Stimulated activated naive CD8-positive, alpha-beta T cell treated with anti-CD3 and anti-CD28 coated beads, Interleukin-15, Interleukin-2, amounts not matched to agents 100 ng/mL and 50 ng/mL, for 24 hours (primary cell): Measurements from ENCODE around the gene PARP9.
"Not testable (repeated sequence)": the region's sequence is repeated elsewhere in the genome, so short reads cannot be mapped to it uniquely, and the experiment has no call there.

Experiments used
- H3K27ac Mint-ChIP-seq: one replicate; pipeline ENCODE4 v1.8.0; 2021; ENCODE audit warnings: mild to moderate bottlenecking, mixed read lengths
- H3K27me3 Mint-ChIP-seq: one replicate; pipeline ENCODE4 v1.8.0; 2021; ENCODE audit warnings: mixed read lengths
- H3K36me3 Mint-ChIP-seq: one replicate; pipeline ENCODE4 v1.8.0; 2021; ENCODE audit warnings: low read depth, mixed read lengths
- H3K4me1 Mint-ChIP-seq: one replicate; pipeline ENCODE4 v1.8.0; 2021; ENCODE audit warnings: low read depth, mixed read lengths
- H3K4me3 Mint-ChIP-seq: one replicate; pipeline ENCODE4 v1.8.0; 2021; ENCODE audit warnings: mild to moderate bottlenecking, mixed read lengths
- H3K9me3 Mint-ChIP-seq: one replicate; pipeline ENCODE4 v1.8.0; 2021; ENCODE audit warnings: mixed read lengths

The PARP9 gene

DNA sequence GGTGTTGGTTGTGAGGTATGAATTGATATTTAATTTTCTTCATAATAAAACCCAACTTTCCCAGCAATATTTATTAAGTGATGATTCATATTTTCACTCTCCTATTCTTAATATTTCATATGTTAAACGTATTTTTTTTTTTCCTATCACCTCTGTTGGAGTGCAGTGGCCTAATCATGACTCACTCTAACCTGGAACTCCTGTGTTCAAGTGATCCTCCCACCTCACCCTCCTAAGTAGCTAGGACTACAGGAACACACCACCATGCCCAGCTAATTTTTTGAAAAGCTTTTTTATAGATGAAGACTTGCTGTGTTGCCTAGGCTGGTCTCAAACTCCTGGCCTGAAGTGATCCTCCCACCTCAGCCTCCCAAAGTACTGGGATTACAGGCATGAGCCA is 22.0 kb upstream of the PARP9 start:
- peaks cover 57% of the 10 kb centered on the region for H3K36me3 Mint-ChIP-seq
- H3K9me3 Mint-ChIP-seq: peaks cover 16% of the 10 kb centered on the region
- H3K27me3 Mint-ChIP-seq: no peaks in the 10 kb centered on the region
- no peak overlapping the region for H3K4me3 Mint-ChIP-seq
- H3K4me1 Mint-ChIP-seq: peaks cover 73% of the 10 kb centered on the region
- peak overlapping the region; percentile 2 for H3K27ac Mint-ChIP-seq

GRCh38 chr3:122582390-122582789 is 18.3 kb upstream of the PARP9 start:
- peaks cover 16% of the 10 kb centered on the region for H3K9me3 Mint-ChIP-seq
- no peak overlapping the region for H3K4me3 Mint-ChIP-seq
- no peak overlapping the region for H3K27ac Mint-ChIP-seq
- peaks cover 73% of the 10 kb centered on the region for H3K4me1 Mint-ChIP-seq
- peaks cover 51% of the 10 kb centered on the region for H3K36me3 Mint-ChIP-seq
- no peaks in the 10 kb centered on the region for H3K27me3 Mint-ChIP-seq

DNA sequence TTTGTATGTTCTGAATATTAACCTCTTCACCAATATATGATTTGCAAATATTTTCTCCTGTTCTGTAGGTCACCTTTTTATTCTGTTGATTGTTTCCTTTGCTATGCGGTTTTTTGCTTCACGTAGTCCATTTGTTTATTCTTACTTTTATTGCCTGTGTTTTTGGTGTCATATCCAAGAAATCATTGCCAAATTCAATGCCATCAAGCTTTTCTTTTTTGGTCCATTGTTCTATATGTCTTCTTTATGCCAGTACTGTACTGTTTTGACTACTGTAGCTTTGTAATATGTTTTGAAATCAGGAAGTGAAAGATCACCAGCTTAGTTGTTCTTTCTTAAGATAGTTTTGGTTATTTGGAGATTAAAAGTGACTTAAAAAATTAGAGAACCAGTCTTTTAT is 17.5 kb upstream of the PARP9 start:
- H3K4me1 Mint-ChIP-seq: peaks cover 73% of the 10 kb centered on the region
- H3K27me3 Mint-ChIP-seq: no peaks in the 10 kb centered on the region
- peaks cover 46% of the 10 kb centered on the region for H3K36me3 Mint-ChIP-seq
- H3K4me3 Mint-ChIP-seq: no peak overlapping the region
- no peak overlapping the region for H3K27ac Mint-ChIP-seq
- H3K9me3 Mint-ChIP-seq: peaks cover 16% of the 10 kb centered on the region

DNA sequence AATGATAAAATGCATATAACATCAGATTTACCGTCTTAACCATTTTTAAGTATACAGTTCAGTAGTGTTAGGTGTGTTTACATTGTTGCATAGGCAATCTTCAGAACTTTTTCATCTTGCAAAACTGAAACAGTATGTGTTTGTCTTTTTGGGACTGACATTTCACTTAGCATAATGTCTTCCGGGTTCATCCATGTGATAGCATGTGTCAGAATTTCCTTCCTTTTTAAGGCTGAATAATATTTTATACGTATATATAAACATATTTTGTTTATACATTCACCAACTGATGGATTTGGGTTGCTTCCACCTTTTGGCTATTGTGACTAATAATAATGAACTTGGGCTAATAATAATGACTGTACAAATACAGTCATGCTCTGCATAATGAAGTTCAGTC is 16.4 kb upstream of the PARP9 start:
- H3K4me1 Mint-ChIP-seq: peaks cover 73% of the 10 kb centered on the region
- H3K27me3 Mint-ChIP-seq: no peaks in the 10 kb centered on the region
- peaks cover 16% of the 10 kb centered on the region for H3K9me3 Mint-ChIP-seq
- no peak overlapping the region for H3K27ac Mint-ChIP-seq
- H3K36me3 Mint-ChIP-seq: peaks cover 45% of the 10 kb centered on the region
- no peak overlapping the region for H3K4me3 Mint-ChIP-seq

- H3K36me3 Mint-ChIP-seq: peaks cover 46% of the 10 kb centered on the region
- peak overlapping the region; percentile 99 for H3K27ac Mint-ChIP-seq
- H3K4me1 Mint-ChIP-seq: peaks cover 78% of the 10 kb centered on the region
Observed at GRCh38 chr3:122578069-122578740, 14.1 kb upstream of the PARP9 start.

DNA sequence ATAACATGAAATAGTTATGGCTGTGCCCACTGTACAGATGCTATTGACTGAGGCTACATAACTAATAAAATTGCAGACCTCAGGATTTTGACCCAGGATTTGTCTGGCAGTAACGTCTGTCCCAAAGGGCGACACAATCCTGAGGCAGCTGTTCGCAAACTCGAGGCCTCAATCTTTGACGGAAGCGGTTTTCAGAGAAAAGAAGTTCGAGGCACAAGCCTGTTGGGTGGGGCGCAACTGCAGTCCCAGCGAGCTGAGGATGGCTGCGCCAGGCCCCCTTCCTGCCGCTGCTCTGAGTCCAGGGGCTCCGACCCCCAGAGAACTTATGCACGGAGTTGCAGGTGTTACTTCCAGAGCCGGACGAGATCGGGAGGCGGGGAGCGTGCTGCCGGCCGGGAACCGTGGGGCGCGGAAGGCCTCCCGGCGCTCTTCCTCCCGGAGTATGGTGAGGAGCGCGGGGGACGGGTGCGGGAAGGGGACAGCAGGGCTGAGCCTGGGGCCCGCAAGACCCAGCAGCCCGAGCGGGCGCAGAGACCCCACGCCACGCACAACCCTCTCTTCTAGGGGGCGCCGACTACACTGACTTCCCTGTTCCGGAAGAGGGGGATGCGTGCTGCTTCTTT is 13.4 kb upstream of the PARP9 start, which contains the start of gene PARP15:
Gene PARP15 (plus strand): TSS at position 242 of the 623 bp plus-strand sequence. CDS start 18 bp downstream, at position 260.
- Mint-ChIP-seq H3K36me3 (peaks cover 47% of the 10 kb centered on the region), H3K27ac (peak within 1 kb of the TSS; percentile 99), H3K4me3 (peak within 1 kb of the TSS; percentile 99), H3K4me1 (peaks cover 85% of the 10 kb centered on the region), H3K9me3 (peaks cover 12% of the 10 kb centered on the region), H3K27me3 (no peaks in the 10 kb centered on the region)

More at GRCh38 chr3:122578069-122578740, 14.1 kb upstream of the PARP9 start:
- Mint-ChIP-seq H3K4me3 (peak overlapping the region; percentile 99), H3K9me3 (peaks cover 16% of the 10 kb centered on the region), H3K27me3 (no peaks in the 10 kb centered on the region)

DNA sequence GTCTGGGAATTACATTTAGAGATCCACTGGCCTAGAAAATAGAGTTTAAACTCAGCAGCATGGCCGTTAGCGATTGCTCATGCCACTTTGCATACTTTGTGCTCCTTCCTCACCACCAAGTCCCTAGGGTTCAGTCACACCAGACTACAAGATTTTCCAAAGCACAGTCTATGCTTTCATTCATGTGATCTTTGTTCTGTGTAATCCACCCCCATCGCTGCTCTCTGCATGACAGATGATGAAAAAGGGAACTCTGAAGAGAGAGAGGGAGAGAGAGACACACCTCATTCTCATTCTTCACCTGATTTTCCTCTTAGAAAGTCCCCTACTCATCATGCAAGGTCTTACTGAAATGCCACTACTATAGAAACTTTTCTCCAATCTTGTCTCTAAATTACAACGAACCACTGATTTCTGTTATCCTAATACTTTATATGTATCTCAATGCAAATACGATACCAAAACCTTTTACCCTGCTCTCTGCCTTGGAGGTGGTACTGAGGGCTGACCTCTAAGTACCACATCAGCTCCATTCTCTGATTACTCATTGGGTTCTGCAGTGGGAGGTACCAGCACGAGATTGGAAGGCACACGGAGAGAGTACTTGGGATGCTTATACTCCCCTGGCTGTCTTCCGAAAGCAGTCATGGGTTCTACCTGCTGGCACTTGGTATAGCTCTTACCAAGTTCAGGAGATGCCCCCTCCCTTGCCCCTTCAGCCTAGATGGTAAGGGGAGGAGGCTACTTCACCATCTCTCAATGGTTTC is 12.3 kb upstream of the PARP9 start:
- peaks cover 3% of the 10 kb centered on the region for H3K9me3 Mint-ChIP-seq
- no peaks in the 10 kb centered on the region for H3K27me3 Mint-ChIP-seq
- peak overlapping the region; percentile 99 for H3K27ac Mint-ChIP-seq
- peaks cover 46% of the 10 kb centered on the region for H3K36me3 Mint-ChIP-seq
- H3K4me1 Mint-ChIP-seq: peaks cover 87% of the 10 kb centered on the region
- peak overlapping the region; percentile 99 for H3K4me3 Mint-ChIP-seq

GRCh38 chr3:122572940-122573412 is 8.9 kb upstream of the PARP9 start:
- Mint-ChIP-seq H3K9me3 (no peaks in the 10 kb centered on the region), H3K4me3 (no peak overlapping the region), H3K4me1 (peaks cover 84% of the 10 kb centered on the region), H3K27me3 (no peaks in the 10 kb centered on the region), H3K27ac (peak overlapping the region; percentile 82), H3K36me3 (peaks cover 64% of the 10 kb centered on the region)

- H3K27me3 Mint-ChIP-seq: no peaks in the 10 kb centered on the region
- H3K4me3 Mint-ChIP-seq: no peak overlapping the region
- H3K27ac Mint-ChIP-seq: peak overlapping the region; percentile 23
- H3K9me3 Mint-ChIP-seq: no peaks in the 10 kb centered on the region
- peaks cover 75% of the 10 kb centered on the region for H3K36me3 Mint-ChIP-seq
- peaks cover 77% of the 10 kb centered on the region for H3K4me1 Mint-ChIP-seq
Observed at GRCh38 chr3:122568755-122569154, 4.7 kb upstream of the PARP9 start.

DNA sequence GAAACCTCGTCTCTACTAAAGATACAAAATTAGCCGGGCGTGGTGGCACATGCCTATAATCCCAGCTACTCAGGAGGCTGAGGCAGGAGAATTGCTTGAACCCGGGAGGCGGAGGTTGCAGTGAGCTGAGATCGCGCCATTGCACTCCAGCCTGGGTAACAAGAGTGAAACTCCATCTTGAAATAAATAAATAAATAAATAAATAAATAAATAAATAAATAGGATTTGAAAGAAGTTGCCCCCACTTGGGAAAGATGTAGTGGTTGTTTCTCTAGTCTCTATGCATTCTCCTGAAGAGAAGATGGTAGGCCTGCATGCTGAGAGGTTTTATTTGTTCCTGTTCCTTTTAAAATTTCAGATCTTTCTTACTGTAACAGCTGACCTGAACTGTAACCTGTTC is 4.0 kb upstream of the PARP9 start:
- not testable (repeated sequence) for H3K27ac Mint-ChIP-seq, H3K27me3 Mint-ChIP-seq, H3K9me3 Mint-ChIP-seq, H3K4me3 Mint-ChIP-seq
- Mint-ChIP-seq H3K36me3 (peaks cover 75% of the 10 kb centered on the region), H3K4me1 (peaks cover 77% of the 10 kb centered on the region)

DNA sequence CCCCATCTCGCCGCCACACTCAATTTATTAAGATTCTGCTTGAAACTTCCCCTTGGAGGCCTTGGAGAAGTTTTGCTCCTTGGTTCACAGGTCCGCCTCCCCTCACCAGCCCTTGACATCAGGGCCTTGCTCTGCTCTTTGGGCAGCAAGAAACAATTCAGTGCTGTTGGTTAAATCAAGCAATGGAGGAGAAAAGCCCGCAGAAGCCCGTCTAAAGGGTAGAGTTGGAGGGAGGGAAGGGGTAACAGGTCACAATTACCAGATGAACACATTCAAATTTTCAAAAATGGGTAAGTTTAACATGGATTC is 429 bp downstream of the PARP9 start:
- Mint-ChIP-seq H3K27me3 (no peaks in the 10 kb centered on the region), H3K36me3 (peaks cover 58% of the 10 kb centered on the region), H3K27ac (peak overlapping the region; percentile 99), H3K4me1 (peaks cover 73% of the 10 kb centered on the region), H3K4me3 (peak overlapping the region; percentile 92), H3K9me3 (no peaks in the 10 kb centered on the region)

- Mint-ChIP-seq H3K9me3 (no peaks in the 10 kb centered on the region), H3K4me1 (peaks cover 68% of the 10 kb centered on the region), H3K27ac (peak overlapping the region; percentile 99), H3K27me3 (no peaks in the 10 kb centered on the region), H3K36me3 (peaks cover 56% of the 10 kb centered on the region), H3K4me3 (peak overlapping the region; percentile 92)
Observed at GRCh38 chr3:122562923-122563716, 980 bp downstream of the PARP9 start.

DNA sequence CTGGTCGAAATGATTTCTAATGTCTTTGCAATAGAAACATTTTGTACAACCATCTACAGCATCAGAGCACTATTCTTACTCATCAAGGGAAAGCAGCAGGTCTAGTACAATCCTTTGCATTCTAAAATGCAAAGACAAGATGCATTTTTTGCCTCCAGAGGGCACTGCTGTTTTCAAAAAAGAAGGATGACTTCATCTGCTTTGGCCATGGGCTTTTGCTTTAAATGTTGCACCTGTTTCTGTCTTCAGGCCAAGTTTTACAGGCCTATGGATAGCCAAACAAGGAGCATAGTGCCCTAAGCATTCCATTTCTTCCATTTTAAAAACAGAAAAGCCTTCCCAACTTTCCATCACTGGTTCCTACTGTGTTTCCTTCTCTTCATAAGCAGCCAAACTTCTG is 3.4 kb downstream of the PARP9 start:
- no peaks in the 10 kb centered on the region for H3K9me3 Mint-ChIP-seq
- peaks cover 47% of the 10 kb centered on the region for H3K4me1 Mint-ChIP-seq
- H3K36me3 Mint-ChIP-seq: peaks cover 57% of the 10 kb centered on the region
- H3K27ac Mint-ChIP-seq: peak overlapping the region; percentile 77
- peak overlapping the region; percentile 4 for H3K4me3 Mint-ChIP-seq
- H3K27me3 Mint-ChIP-seq: no peaks in the 10 kb centered on the region

DNA sequence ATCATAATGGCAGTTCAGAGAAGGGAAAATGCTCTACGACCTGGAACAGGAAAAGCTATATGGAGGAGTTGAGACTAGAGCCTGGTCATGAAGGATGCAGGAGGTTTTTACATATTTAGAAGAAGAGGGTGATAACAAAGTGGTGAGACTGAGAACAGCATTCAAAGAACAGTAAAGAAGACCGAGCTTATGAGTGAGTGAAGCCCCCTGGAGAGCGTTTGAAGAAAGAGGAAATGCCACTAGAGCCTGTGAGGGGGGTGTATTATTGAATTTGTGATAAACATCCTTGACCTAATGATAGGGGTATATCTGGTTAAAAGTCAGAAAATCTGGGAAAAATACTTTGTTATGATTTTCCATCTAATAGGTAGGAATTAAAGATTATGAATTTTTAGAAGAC is 4.2 kb downstream of the PARP9 start:
- Mint-ChIP-seq H3K4me1 (peaks cover 43% of the 10 kb centered on the region), H3K36me3 (peaks cover 62% of the 10 kb centered on the region)

More for the DNA sequence above, 4.2 kb downstream of the PARP9 start:
- no peaks in the 10 kb centered on the region for H3K27me3 Mint-ChIP-seq
- no peak overlapping the region for H3K4me3 Mint-ChIP-seq
- no peaks in the 10 kb centered on the region for H3K9me3 Mint-ChIP-seq
- no peak overlapping the region for H3K27ac Mint-ChIP-seq
